OCI-LY7 (cell line): Measurements from ENCODE around the gene CCL14.

Experiments
- CTCF ChIP-seq: fragments of 200-600 bp; sonication (generic); conservative IDR thresholded peaks from 2 replicates; pipeline ENCODE4 v1.5.1; 2014; ENCODE audit warnings: mild to moderate bottlenecking, antibody characterized with exemption, low read length, moderate library complexity, mixed read lengths
- EZH2phosphoT487 ChIP-seq: fragments of 200-600 bp; sonication (generic); IDR thresholded peaks from 2 replicates; pipeline ENCODE4 v1.6.1; 2018; ENCODE audit warnings: low read depth, borderline replicate concordance, mild to moderate bottlenecking, mixed run types, antibody characterized with exemption, low read length, moderate library complexity, mixed read lengths

GRCh38 chr17:35963663-35964062 lies 22.9 kb downstream of the CCL14 start:
- TF ChIP-seq CTCF (no peak), EZH2phosphoT487 (no peak)
